Neutrophil (primary cell): Measurements from ENCODE around the gene WDFY3.
"Not testable (repeated sequence)": the region's sequence is repeated elsewhere in the genome, so short reads cannot be mapped to it uniquely, and the experiment has no call there.

ENCODE experiments used
- H3K27ac ChIP-seq: fragments of 200-600 bp; sonication (generic); 2 replicates; pipeline ENCODE4 v1.5.1; 2016; ENCODE audit warnings: mild to moderate bottlenecking, moderate library complexity
- H3K27me3 ChIP-seq: fragments of 200-600 bp; sonication (generic); 2 replicates; pipeline ENCODE4 v1.6.0; 2016; ENCODE audit warnings: mild to moderate bottlenecking
- H3K36me3 ChIP-seq: fragments of 200-600 bp; sonication (generic); 2 replicates; pipeline ENCODE4 v1.5.1; 2017
- H3K4me1 ChIP-seq, 2 experiments: fragments of 200-600 bp in 1 of 2; sonication (generic) in 1 of 2; 1 replicate in 1 of 2; 2 replicates in 1 of 2; pipeline versions ENCODE4 v1.5.1 to v1.6.1; 2013 to 2016; ENCODE audit warnings: low read depth in 1 of 2, low read length in 1 of 2, mild to moderate bottlenecking in 1 of 2, moderate library complexity in 1 of 2; ENCODE audit not compliant: control insufficient read depth in 1 of 2, insufficient read depth in 1 of 2
- H3K4me3 ChIP-seq, 2 experiments: fragments of 200-600 bp in 1 of 2; sonication (generic) in 1 of 2; 1 replicate in 1 of 2; 2 replicates in 1 of 2; pipeline ENCODE4 v1.5.1; 2013 to 2016; ENCODE audit warnings: low read depth in 1 of 2, low read length in 1 of 2, mild to moderate bottlenecking in 1 of 2, moderate library complexity in 1 of 2
- H3K9me3 ChIP-seq: fragments of 200-600 bp; sonication (generic); 2 replicates; pipeline ENCODE4 v1.5.1; 2016
- TF ChIP-seq, protein P1 (sequence below): fragments of 200-600 bp; sonication (generic); IDR thresholded peaks from 2 replicates; pipeline ENCODE4 v1.5.1; 2016; ENCODE audit warnings: antibody characterized with exemption

Gene WDFY3

GRCh38 chr4:84669201-84669600 lies 297.3 kb downstream of the WDFY3 start:
- H3K4me1 ChIP-seq = no peaks in the 10 kb centered on the region
- no peaks in the 10 kb centered on the region for H3K27me3 ChIP-seq
- H3K27ac ChIP-seq = no peak overlapping the region
- H3K36me3 ChIP-seq = peaks cover 69% of the 10 kb centered on the region
- H3K9me3 ChIP-seq = no peaks in the 10 kb centered on the region
- H3K4me3 ChIP-seq = no peak overlapping the region
- TF ChIP-seq, protein P1, sequence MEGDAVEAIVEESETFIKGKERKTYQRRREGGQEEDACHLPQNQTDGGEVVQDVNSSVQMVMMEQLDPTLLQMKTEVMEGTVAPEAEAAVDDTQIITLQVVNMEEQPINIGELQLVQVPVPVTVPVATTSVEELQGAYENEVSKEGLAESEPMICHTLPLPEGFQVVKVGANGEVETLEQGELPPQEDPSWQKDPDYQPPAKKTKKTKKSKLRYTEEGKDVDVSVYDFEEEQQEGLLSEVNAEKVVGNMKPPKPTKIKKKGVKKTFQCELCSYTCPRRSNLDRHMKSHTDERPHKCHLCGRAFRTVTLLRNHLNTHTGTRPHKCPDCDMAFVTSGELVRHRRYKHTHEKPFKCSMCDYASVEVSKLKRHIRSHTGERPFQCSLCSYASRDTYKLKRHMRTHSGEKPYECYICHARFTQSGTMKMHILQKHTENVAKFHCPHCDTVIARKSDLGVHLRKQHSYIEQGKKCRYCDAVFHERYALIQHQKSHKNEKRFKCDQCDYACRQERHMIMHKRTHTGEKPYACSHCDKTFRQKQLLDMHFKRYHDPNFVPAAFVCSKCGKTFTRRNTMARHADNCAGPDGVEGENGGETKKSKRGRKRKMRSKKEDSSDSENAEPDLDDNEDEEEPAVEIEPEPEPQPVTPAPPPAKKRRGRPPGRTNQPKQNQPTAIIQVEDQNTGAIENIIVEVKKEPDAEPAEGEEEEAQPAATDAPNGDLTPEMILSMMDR = no peak

GRCh38 chr4:84666439-84666838 lies 300.1 kb downstream of the WDFY3 start:
- Histone ChIP-seq H3K36me3 (peaks cover 42% of the 10 kb centered on the region), H3K27ac (no peak overlapping the region)
- TF ChIP-seq, protein P1 = no peak

GRCh38 chr4:84664767-84665166 lies 301.7 kb downstream of the WDFY3 start:
- H3K4me3 ChIP-seq, H3K27me3 ChIP-seq, H3K9me3 ChIP-seq, H3K27ac ChIP-seq, H3K4me1 ChIP-seq: not testable (repeated sequence)
- peaks cover 25% of the 10 kb centered on the region for H3K36me3 ChIP-seq

More at GRCh38 chr4:84666439-84666838, 300.1 kb downstream of the WDFY3 start:
- Histone ChIP-seq H3K27me3 (no peaks in the 10 kb centered on the region), H3K4me3 (no peak overlapping the region), H3K4me1 (no peaks in the 10 kb centered on the region), H3K9me3 (no peaks in the 10 kb centered on the region)

GRCh38 chr4:84661191-84661939 lies 305.1 kb downstream of the WDFY3 start:
- TF ChIP-seq, protein P1 = no peak

GRCh38 chr4:84660606-84661005 lies 305.9 kb downstream of the WDFY3 start:
- no peaks in the 10 kb centered on the region for H3K9me3 ChIP-seq
- no peaks in the 10 kb centered on the region for H3K4me1 ChIP-seq
- H3K36me3 ChIP-seq = no peaks in the 10 kb centered on the region
- TF ChIP-seq, protein P1 = no peak
- H3K27me3 ChIP-seq = no peaks in the 10 kb centered on the region
- H3K4me3 ChIP-seq = no peak overlapping the region
- H3K27ac ChIP-seq = no peak overlapping the region

More at GRCh38 chr4:84661191-84661939, 305.1 kb downstream of the WDFY3 start:
- Histone ChIP-seq H3K9me3 (no peaks in the 10 kb centered on the region), H3K4me1 (no peaks in the 10 kb centered on the region), H3K27me3 (no peaks in the 10 kb centered on the region), H3K27ac (no peak overlapping the region), H3K36me3 (no peaks in the 10 kb centered on the region), H3K4me3 (no peak overlapping the region)

- Histone ChIP-seq H3K4me1 (no peaks in the 10 kb centered on the region), H3K4me3 (no peak overlapping the region), H3K9me3 (no peaks in the 10 kb centered on the region), H3K36me3 (no peaks in the 10 kb centered on the region), H3K27me3 (no peaks in the 10 kb centered on the region), H3K27ac (no peak overlapping the region)
- TF ChIP-seq, protein P1 = no peak
These were observed 314.0 kb downstream of the WDFY3 start for GRCh38 chr4:84652478-84652877.
